Retinal pigment epithelial cell (primary cell): ENCODE results near the gene CLDN19.

Source experiments
- DNase-seq: peaks from one replicate; pipeline ENCODE4 v3.0.0-alpha.2; 2010; ENCODE audit warnings: low read depth
- H3K4me3 ChIP-seq: 2 replicates; pipeline ENCODE4 v1.5.1; 2011; ENCODE audit warnings: mild to moderate bottlenecking, low read length, control low read depth, moderate library complexity
- TF ChIP-seq, protein P1 (sequence below): conservative IDR thresholded peaks from 2 replicates; pipeline ENCODE4 v1.5.1; 2011; ENCODE audit warnings: low read depth, low read length, control low read depth, inconsistent platforms

Gene CLDN19

DNA sequence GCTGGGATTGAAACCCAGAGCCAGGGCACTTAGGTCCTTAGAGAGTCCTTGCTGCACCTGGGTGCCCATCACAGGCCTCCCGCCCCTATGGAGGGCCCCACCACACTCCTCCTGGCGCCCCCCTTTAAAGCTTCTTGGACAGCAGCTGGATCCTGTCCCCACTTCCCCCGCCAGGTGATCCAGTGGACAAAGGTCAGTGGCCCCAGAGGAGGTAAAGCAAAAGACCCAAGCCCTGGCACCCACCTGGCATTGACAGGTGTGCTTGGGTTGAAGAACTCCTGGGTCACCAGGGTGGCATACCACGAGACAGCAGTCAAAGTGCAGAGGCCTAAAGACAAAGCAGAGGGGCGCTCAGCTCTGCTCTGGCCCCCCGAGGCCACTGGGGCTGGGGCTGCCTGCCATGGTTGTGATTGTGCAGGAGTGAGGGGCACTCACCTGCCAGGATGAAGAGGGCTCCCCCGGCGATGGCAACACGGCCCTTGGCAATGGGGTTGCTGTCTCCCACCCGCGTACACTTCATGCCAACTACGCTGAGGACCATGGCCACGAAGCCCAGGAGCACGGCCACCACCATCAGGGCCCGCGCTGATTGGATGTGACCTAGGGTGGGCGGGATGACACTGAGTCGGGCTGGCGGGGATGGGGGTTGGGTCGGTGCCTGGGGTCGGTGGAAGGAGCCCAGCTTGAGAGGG lies 1.9 kb downstream of the CLDN19 start:
- DNase-seq = no peak
- TF ChIP-seq, protein P1, sequence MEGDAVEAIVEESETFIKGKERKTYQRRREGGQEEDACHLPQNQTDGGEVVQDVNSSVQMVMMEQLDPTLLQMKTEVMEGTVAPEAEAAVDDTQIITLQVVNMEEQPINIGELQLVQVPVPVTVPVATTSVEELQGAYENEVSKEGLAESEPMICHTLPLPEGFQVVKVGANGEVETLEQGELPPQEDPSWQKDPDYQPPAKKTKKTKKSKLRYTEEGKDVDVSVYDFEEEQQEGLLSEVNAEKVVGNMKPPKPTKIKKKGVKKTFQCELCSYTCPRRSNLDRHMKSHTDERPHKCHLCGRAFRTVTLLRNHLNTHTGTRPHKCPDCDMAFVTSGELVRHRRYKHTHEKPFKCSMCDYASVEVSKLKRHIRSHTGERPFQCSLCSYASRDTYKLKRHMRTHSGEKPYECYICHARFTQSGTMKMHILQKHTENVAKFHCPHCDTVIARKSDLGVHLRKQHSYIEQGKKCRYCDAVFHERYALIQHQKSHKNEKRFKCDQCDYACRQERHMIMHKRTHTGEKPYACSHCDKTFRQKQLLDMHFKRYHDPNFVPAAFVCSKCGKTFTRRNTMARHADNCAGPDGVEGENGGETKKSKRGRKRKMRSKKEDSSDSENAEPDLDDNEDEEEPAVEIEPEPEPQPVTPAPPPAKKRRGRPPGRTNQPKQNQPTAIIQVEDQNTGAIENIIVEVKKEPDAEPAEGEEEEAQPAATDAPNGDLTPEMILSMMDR = no peak
- no peak overlapping the region for H3K4me3 ChIP-seq

DNA sequence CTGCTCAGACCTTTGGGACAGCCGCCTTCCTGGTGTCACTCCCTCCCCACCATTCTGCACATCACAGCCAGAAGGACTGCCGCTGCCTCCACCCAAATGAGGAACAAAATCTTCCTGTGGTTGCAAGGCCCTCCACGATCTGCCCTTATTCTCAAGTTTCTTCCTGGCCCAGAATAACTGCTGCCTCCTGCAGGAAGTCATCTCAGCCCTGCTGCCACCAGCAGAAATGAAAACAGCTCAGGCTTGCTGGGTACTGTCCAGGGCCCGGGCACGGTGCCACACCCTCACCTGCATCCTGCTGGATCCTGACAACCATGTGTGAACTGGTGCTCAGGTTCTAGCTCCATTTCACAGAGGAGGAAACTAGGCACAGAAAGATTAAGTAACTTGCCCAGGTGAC lies 2.8 kb downstream of the CLDN19 start:
- TF ChIP-seq, protein P1 = peak; percentile 23
- H3K4me3 ChIP-seq = no peak overlapping the region
- no peak for DNase-seq

DNA sequence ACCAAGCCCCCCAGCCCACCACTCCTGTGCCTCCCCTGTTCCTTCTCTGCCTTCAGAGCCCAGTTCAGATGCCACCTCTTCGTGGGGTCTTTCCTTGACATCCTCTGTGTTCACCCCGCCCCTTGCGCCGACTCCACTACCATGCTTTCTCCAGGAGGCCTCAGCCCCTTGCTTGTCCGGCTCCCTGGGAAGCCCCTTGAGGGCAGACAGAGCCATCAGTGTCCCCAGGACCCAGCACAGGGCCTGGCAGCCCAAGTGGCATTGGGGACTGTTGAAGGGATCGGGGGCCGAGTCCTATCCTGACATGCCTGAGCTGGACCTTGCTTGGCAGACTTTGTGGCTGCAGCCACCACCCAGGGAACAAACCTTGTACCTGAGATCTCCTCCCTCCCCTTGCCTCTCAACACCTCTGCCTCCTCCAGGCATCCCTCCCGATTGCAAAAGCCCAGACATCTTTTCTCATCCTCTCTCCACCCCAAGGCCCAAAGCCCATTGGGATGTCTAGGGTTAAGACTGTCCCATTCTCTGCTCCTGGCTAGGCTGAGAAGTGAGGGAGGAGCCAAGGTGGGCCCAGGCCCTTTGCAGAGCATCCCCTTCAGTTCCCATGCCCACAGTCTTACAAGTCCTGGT lies 3.4 kb downstream of the CLDN19 start:
- DNase-seq = no peak
- H3K4me3 ChIP-seq = no peak overlapping the region
- TF ChIP-seq, protein P1 = no peak

DNA sequence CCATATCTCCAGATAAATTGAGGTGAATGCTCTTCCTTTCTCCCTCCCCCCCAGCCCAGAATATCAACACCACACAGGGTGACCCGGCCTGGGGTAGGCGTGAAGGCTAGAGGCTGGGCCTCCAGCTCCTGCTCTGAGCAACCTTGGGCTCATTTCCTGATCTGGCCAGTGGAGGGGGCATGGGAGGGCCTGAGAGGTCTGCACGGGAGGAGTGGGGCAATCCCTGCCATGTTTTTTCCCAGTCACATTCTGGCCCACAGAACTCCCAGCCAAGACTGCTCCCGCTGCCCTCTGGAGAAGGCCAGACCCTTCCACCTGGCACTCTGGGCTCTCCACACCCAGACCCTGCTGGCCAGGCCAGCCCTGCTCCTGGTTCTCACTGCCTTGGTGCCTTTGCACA lies 3.9 kb downstream of the CLDN19 start:
- no peak for DNase-seq
- TF ChIP-seq, protein P1 = peak; percentile 49
- no peak overlapping the region for H3K4me3 ChIP-seq

DNA sequence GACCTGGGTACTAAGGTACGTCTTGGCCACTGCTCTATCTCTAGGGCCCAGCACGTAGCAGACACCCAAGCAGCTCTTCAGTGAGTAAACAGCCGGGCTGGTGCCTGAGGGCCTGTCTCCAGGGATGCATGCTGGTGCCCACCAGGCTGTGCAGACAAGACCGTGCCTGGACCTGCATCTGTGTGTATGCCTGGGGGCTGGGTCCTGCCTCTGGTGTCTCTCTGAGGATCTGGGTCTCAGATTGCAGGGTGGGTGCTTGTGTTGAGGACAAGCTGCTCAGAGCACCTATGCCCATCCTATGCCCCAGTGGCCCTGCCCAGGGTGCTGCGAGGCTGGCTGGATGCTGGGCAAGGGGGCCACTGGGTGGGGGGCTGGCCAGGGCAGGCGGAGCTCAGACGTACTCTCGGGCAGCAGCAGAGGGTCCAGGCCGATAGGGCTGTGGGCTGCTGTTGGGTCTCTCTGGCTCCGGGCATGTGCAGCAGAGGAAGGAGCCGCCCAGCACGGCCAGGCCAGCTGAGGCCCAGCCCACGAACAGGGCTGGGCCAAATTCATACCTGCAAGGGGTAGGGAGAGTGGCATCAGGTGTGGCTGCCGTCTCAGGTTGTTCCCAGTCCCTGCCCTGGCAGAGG lies 4.4 kb downstream of the CLDN19 start:
- no peak for DNase-seq
- TF ChIP-seq, protein P1 = no peak

DNA sequence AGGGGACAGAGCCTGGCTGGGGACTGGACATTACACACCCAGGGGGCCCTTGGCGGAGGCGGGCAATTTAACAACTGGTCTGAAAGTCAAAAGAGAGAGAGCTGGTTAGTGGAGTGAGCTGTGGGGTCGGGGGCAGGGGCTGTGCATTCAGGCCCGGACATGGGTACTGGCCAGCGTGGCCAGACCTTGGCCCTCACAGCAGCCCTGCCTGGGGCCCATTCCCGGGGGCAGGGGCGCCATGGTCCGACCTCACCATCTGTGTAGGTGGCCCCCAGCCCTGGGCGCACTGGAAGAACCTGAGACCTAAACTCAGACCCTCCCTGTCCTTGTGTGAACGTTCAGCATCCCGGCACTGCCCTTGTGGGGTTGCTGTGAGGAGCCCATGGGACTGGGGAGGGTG lies 5.0 kb downstream of the CLDN19 start:
- TF ChIP-seq, protein P1 = no peak
- no peak overlapping the region for H3K4me3 ChIP-seq
- no peak for DNase-seq

More for the DNA sequence above, 4.4 kb downstream of the CLDN19 start:
- H3K4me3 ChIP-seq = no peak overlapping the region
